GM12872 (cell line): ENCODE results near the gene DUS1L.

ENCODE experiments used
- CTCF ChIP-seq: IDR thresholded peaks from 3 replicates; pipeline ENCODE4 v1.5.1; 2011; ENCODE audit warnings: low read depth, mild to moderate bottlenecking, low read length, moderate library complexity; ENCODE audit not compliant: insufficient read depth

Gene DUS1L

GRCh38 chr17:82094931-82095776 is 29.6 kb upstream of the DUS1L start:
- no peak for TF ChIP-seq CTCF

GRCh38 chr17:82092995-82093751 is 27.6 kb upstream of the DUS1L start:
- TF ChIP-seq CTCF = no peak

- no peak for TF ChIP-seq CTCF
Observed at GRCh38 chr17:82092628-82092994, 27.0 kb upstream of the DUS1L start.

- TF ChIP-seq CTCF = no peak
Observed at GRCh38 chr17:82092094-82092586, 26.5 kb upstream of the DUS1L start.

- TF ChIP-seq CTCF = no peak
Observed at GRCh38 chr17:82091264-82092066, 25.9 kb upstream of the DUS1L start.

GRCh38 chr17:82090549-82091263 is 25.1 kb upstream of the DUS1L start:
- TF ChIP-seq CTCF = no peak
